Activated naive CD8-positive, alpha-beta T cell treated with anti-CD3 and anti-CD28 coated beads, Interleukin-2, amount 50 U/mL, for 24 hours (primary cell): Measurements from ENCODE around the gene MPHOSPH6.
"Not testable (repeated sequence)": the region's sequence is repeated elsewhere in the genome, so short reads cannot be mapped to it uniquely, and the experiment has no call there.

Experiments used
- ATAC-seq: fragments of 150-1000 bp; cut with Tn5 transposase; one replicate; pipeline ENCODE4 v1.10.0; 2021
- DNase-seq: peaks from one replicate; pipeline ENCODE4 v3.0.0; 2021
- H3K27ac Mint-ChIP-seq: one replicate; pipeline ENCODE4 v1.8.0; 2021; ENCODE audit warnings: mild to moderate bottlenecking, mixed read lengths
- H3K27me3 Mint-ChIP-seq: one replicate; pipeline ENCODE4 v1.8.0; 2021; ENCODE audit warnings: mixed read lengths
- H3K36me3 Mint-ChIP-seq: one replicate; pipeline ENCODE4 v1.8.0; 2021; ENCODE audit warnings: low read depth, mixed read lengths
- H3K4me1 Mint-ChIP-seq: one replicate; pipeline ENCODE4 v1.8.0; 2021; ENCODE audit warnings: mixed read lengths
- H3K4me3 Mint-ChIP-seq: one replicate; pipeline ENCODE4 v1.8.0; 2021; ENCODE audit warnings: mild to moderate bottlenecking, moderate library complexity, mixed read lengths
- H3K9me3 Mint-ChIP-seq: one replicate; pipeline ENCODE4 v1.8.0; 2021; ENCODE audit warnings: mixed read lengths

Gene MPHOSPH6

DNA sequence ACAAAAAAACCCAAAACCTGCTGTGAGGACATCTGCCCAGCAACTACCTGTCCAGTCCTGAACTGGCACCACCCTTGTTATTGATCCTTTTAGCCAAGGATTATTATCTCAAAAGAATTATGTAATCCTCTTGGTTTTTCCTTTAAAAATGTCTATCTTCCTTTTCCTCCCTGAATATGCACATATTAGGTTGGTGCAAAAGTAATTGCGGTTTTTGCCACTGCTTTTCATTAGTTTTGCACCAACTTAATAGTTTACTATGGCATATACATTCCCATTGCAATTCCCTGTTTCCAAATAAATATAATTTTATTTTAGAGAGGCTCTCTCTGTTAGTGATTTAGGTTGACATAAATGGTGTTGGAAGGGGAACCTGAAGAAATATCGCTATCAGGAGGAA is 51.3 kb downstream of the MPHOSPH6 start:
- H3K27ac Mint-ChIP-seq: no peak overlapping the region
- ATAC-seq: no peak
- H3K9me3 Mint-ChIP-seq: no peaks in the 10 kb centered on the region
- DNase-seq: no peak
- no peak overlapping the region for H3K4me3 Mint-ChIP-seq
- no peaks in the 10 kb centered on the region for H3K4me1 Mint-ChIP-seq
- H3K27me3 Mint-ChIP-seq: no peaks in the 10 kb centered on the region
- no peaks in the 10 kb centered on the region for H3K36me3 Mint-ChIP-seq

DNA sequence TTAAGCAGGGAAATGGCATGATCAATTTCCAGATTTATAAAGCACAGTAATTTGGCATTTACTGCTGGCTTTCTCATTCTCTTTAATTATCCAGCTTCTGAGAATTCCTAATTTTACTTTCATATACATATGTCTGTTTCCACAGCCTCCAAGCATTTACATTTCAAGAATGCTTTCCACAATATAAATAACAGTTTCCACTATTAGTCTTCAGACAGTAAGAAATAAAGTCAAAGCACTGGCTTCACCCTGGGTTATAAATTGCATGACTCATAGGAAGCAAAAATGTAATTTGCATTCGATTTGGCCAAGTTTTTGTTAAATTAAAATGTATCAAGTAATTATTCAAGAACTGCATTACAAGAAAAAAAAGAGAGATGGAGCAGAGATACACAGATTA is 53.5 kb downstream of the MPHOSPH6 start:
- no peak overlapping the region for H3K4me3 Mint-ChIP-seq
- DNase-seq (no peak), ATAC-seq (no peak)
- no peaks in the 10 kb centered on the region for H3K36me3 Mint-ChIP-seq
- H3K9me3 Mint-ChIP-seq: no peaks in the 10 kb centered on the region
- no peaks in the 10 kb centered on the region for H3K27me3 Mint-ChIP-seq
- H3K4me1 Mint-ChIP-seq: no peaks in the 10 kb centered on the region
- H3K27ac Mint-ChIP-seq: no peak overlapping the region

DNA sequence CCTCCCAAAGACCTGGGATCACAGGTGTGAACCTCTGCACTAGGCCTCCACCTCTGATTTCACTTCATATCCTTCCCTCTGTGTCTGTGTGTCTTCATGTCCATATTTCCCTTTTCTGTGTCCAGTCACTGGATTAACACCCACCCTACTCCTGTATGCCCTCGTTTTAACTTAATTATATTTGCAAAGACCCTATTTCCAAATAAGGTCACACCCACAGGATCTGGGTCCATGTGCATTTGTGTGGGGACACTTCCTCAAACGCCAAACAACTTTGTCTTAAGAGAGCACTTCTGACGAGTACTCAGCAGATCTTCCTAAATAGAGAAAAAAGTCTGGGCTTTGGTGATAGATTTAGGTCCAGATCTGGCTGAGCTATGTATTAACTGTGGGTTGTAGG is 56.3 kb downstream of the MPHOSPH6 start:
- Mint-ChIP-seq H3K4me1 (peaks cover 8% of the 10 kb centered on the region), H3K27me3 (no peaks in the 10 kb centered on the region), H3K9me3 (no peaks in the 10 kb centered on the region), H3K27ac (no peak overlapping the region), H3K4me3 (no peak overlapping the region), H3K36me3 (no peaks in the 10 kb centered on the region)
- no peak for ATAC-seq
- no peak for DNase-seq

DNA sequence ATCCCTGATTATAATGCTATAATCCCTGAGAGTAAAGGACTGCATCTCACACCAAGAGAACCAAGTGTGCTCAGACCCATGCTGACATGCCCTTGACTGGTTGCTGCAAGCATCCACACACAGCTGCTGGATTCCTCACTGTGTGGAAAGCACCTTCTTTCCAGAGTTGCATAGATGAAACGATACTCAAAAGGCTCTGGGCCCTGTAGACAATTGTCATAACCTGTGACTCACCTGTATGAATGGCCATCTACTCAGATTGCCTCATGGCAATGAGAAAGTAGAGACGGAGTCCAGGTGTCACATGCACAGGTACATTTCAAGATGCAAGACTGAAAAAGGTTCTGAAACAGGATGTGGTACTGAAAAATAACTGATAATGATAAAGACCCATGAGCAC is 58.1 kb downstream of the MPHOSPH6 start:
- no peaks in the 10 kb centered on the region for H3K27me3 Mint-ChIP-seq
- H3K36me3 Mint-ChIP-seq: no peaks in the 10 kb centered on the region
- ATAC-seq: peak; percentile 24

DNA sequence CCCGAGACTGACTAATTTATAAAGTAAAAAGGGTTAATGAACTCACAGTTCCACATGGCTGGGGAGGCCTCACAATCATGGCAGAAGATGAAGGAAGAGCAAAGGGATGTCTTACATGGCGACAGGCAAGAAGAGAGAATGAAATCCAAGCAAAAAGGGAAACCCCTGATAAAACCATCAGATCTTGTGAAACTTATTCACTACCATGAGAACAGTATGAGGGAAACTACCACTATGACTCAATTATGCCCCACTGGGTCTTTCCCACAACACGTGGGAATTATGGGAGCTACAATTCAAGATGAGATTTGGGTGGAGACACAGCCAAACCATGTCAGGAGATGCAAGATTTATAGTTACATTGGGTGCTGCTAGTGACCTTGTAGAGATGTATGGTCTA is 60.8 kb downstream of the MPHOSPH6 start:
- H3K36me3 Mint-ChIP-seq, H3K27ac Mint-ChIP-seq, DNase-seq, ATAC-seq, H3K27me3 Mint-ChIP-seq, H3K9me3 Mint-ChIP-seq, H3K4me3 Mint-ChIP-seq: not testable (repeated sequence)
- peaks cover 17% of the 10 kb centered on the region for H3K4me1 Mint-ChIP-seq

More for the DNA sequence above, 58.1 kb downstream of the MPHOSPH6 start:
- no peak for DNase-seq
- H3K4me3 Mint-ChIP-seq: no peak overlapping the region
- peaks cover 9% of the 10 kb centered on the region for H3K4me1 Mint-ChIP-seq
- no peaks in the 10 kb centered on the region for H3K9me3 Mint-ChIP-seq
- H3K27ac Mint-ChIP-seq: no peak overlapping the region

DNA sequence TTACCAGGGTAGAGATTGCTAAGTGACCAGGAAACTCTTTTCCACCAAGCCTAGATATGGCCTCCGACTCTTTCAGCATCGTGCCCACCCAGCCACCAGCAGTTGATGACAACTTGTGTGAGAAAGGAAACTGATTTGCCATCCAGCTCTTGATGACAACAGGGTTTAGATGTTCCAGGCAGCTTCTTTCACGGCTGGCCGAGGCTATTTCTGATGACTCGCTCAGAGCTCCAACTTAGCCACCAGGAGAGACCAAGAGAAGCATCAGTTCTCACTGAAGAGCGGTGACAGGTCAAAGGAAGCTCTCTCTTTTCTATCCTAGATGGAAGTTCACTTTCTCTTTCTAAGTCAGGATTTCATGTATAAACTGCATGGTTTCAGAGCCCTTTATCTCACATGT is 61.2 kb downstream of the MPHOSPH6 start:
- DNase-seq: no peak
- Mint-ChIP-seq H3K27ac (no peak overlapping the region), H3K4me1 (peaks cover 17% of the 10 kb centered on the region), H3K4me3 (no peak overlapping the region), H3K36me3 (no peaks in the 10 kb centered on the region), H3K9me3 (no peaks in the 10 kb centered on the region), H3K27me3 (peaks cover 5% of the 10 kb centered on the region)
- ATAC-seq: no peak

DNA sequence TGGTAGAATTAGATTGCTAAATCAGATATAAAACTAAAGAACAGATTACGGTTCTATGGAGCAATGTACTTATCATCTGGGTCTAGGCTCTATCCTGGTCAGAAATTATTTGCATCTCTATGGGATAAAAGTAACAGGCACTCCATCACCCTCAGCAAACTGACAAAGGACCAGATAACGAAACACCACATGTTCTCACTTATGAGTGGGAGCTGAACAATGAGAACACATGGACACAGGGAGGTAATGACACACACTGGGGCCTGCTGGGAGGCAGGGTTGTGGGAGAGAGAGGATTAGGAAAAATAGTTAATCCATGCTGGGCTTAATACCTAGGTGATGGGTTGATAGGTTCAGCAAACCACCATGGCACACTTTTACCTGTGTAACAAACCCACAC is 61.9 kb downstream of the MPHOSPH6 start:
- peaks cover 5% of the 10 kb centered on the region for H3K27me3 Mint-ChIP-seq
- no peak for DNase-seq
- no peak overlapping the region for H3K4me3 Mint-ChIP-seq
- H3K4me1 Mint-ChIP-seq: peaks cover 17% of the 10 kb centered on the region
- no peaks in the 10 kb centered on the region for H3K9me3 Mint-ChIP-seq
- no peaks in the 10 kb centered on the region for H3K36me3 Mint-ChIP-seq
- H3K27ac Mint-ChIP-seq: no peak overlapping the region
- no peak for ATAC-seq

DNA sequence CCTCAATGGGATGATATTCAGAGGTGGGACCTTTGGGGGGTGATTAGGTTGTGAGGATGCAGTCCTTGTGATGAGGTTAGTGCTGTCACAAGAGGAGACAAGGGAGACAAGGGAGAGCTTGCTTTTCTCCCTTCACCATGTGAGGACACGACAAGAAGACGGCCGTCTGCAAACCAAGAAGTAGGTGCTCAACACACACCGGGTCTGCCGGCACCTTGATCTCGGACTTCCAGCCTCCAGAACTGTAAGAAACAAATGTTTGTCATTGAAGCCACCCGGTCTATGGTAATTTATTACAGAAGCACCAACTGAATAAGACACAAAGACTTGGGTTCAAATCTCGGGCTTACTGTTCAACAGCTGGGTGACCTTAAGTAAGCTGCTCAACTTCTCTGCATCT is 64.9 kb downstream of the MPHOSPH6 start:
- peaks cover 17% of the 10 kb centered on the region for H3K4me1 Mint-ChIP-seq
- H3K36me3 Mint-ChIP-seq: no peaks in the 10 kb centered on the region
- ATAC-seq: no peak
- H3K27me3 Mint-ChIP-seq: peaks cover 5% of the 10 kb centered on the region
- no peaks in the 10 kb centered on the region for H3K9me3 Mint-ChIP-seq
- no peak overlapping the region for H3K27ac Mint-ChIP-seq
- no peak for DNase-seq
- no peak overlapping the region for H3K4me3 Mint-ChIP-seq
